ENCODE measurements around the gene BRD7. TPM values are rescaled to one million over a fixed set of nuclear protein-coding genes. Genes with fewer than 3 reads are reported as not detected.
A peak's percentile ranks its signal among the peaks of the same experiment; 100 is the strongest.

The BRD7 gene
- total RNA-seq, 1 experiment from 2014 or later: 81.6 TPM

GRCh38 chr16:50313596-50314478 is 55.0 kb downstream of the BRD7 start:
- no peaks in the 10 kb centered on the region for H3K4me1 ChIP-seq
- H3K36me3 ChIP-seq: peaks cover 46% of the 10 kb centered on the region

GRCh38 chr16:50311891-50312501 is 56.8 kb downstream of the BRD7 start:
- DNase-seq: no peak
- Histone ChIP-seq H3K4me1 (no peaks in the 10 kb centered on the region), H3K36me3 (peaks cover 30% of the 10 kb centered on the region), H3K4me3 (no peak overlapping the region), H3K9me3 (replicated peaks) (no peaks in the 10 kb centered on the region), H3K27me3 (no peaks in the 10 kb centered on the region), H3K27ac (no peak overlapping the region)

More at GRCh38 chr16:50313596-50314478, 55.0 kb downstream of the BRD7 start:
- no peak overlapping the region for H3K4me3 ChIP-seq
- no peaks in the 10 kb centered on the region for H3K9me3 ChIP-seq (replicated peaks)
- H3K27me3 ChIP-seq: no peaks in the 10 kb centered on the region
- no peak for DNase-seq
- no peak overlapping the region for H3K27ac ChIP-seq

- DNase-seq: peak in 1 of 2 experiments; percentile 2
- no peaks in the 10 kb centered on the region for H3K4me1 ChIP-seq
- no peaks in the 10 kb centered on the region for H3K9me3 ChIP-seq (replicated peaks)
- no peak overlapping the region for H3K27ac ChIP-seq
- no peak overlapping the region for H3K4me3 ChIP-seq
- H3K36me3 ChIP-seq: peaks cover 25% of the 10 kb centered on the region
- H3K27me3 ChIP-seq: no peaks in the 10 kb centered on the region
These were observed 57.7 kb downstream of the BRD7 start for GRCh38 chr16:50311134-50311528.

- DNase-seq: no peak
- H3K27ac ChIP-seq: no peak overlapping the region
These were observed 58.3 kb downstream of the BRD7 start for GRCh38 chr16:50310308-50311133.

GRCh38 chr16:50309527-50310307 is 59.1 kb downstream of the BRD7 start:
- Histone ChIP-seq H3K9me3 (replicated peaks) (no peaks in the 10 kb centered on the region), H3K27ac (no peak overlapping the region), H3K4me3 (no peak overlapping the region), H3K36me3 (peaks cover 15% of the 10 kb centered on the region), H3K4me1 (no peaks in the 10 kb centered on the region), H3K27me3 (no peaks in the 10 kb centered on the region)
- DNase-seq: peak in 1 of 2 experiments; percentile 20

More at GRCh38 chr16:50310308-50311133, 58.3 kb downstream of the BRD7 start:
- no peaks in the 10 kb centered on the region for H3K27me3 ChIP-seq
- H3K4me1 ChIP-seq: no peaks in the 10 kb centered on the region
- H3K36me3 ChIP-seq: peaks cover 19% of the 10 kb centered on the region
- no peaks in the 10 kb centered on the region for H3K9me3 ChIP-seq (replicated peaks)
- H3K4me3 ChIP-seq: no peak overlapping the region

GRCh38 chr16:50309156-50309526 is 59.6 kb downstream of the BRD7 start:
- no peaks in the 10 kb centered on the region for H3K4me1 ChIP-seq
- H3K4me3 ChIP-seq: no peak overlapping the region
- no peaks in the 10 kb centered on the region for H3K27me3 ChIP-seq
- H3K9me3 ChIP-seq (replicated peaks): no peaks in the 10 kb centered on the region
- H3K36me3 ChIP-seq: peaks cover 10% of the 10 kb centered on the region
- peak in 1 of 2 experiments; percentile 2 for DNase-seq
- H3K27ac ChIP-seq: no peak overlapping the region

GRCh38 chr16:50308237-50308965 is 60.4 kb downstream of the BRD7 start:
- Histone ChIP-seq H3K27ac (no peak overlapping the region), H3K27me3 (no peaks in the 10 kb centered on the region), H3K4me1 (no peaks in the 10 kb centered on the region)

GRCh38 chr16:50306287-50306686 is 62.5 kb downstream of the BRD7 start:
- no peaks in the 10 kb centered on the region for H3K4me1 ChIP-seq
- no peaks in the 10 kb centered on the region for H3K27me3 ChIP-seq
- no peaks in the 10 kb centered on the region for H3K36me3 ChIP-seq
- no peak overlapping the region for H3K4me3 ChIP-seq
- DNase-seq: no peak
- H3K9me3 ChIP-seq (replicated peaks): no peaks in the 10 kb centered on the region
- H3K27ac ChIP-seq: no peak overlapping the region

More at GRCh38 chr16:50308237-50308965, 60.4 kb downstream of the BRD7 start:
- H3K9me3 ChIP-seq (replicated peaks): no peaks in the 10 kb centered on the region
- H3K36me3 ChIP-seq: peaks cover 7% of the 10 kb centered on the region
- no peak overlapping the region for H3K4me3 ChIP-seq
- peak in 1 of 2 experiments; percentile 1 for DNase-seq

GRCh38 chr16:50305441-50306061 is 63.2 kb downstream of the BRD7 start:
- Histone ChIP-seq H3K27me3 (no peaks in the 10 kb centered on the region), H3K27ac (no peak overlapping the region), H3K9me3 (replicated peaks) (no peaks in the 10 kb centered on the region), H3K36me3 (no peaks in the 10 kb centered on the region), H3K4me1 (no peaks in the 10 kb centered on the region), H3K4me3 (no peak overlapping the region)
- peak in 1 of 2 experiments; percentile 2 for DNase-seq

- Histone ChIP-seq H3K36me3 (no peaks in the 10 kb centered on the region), H3K27me3 (no peaks in the 10 kb centered on the region), H3K27ac (no peak overlapping the region), H3K9me3 (replicated peaks) (no peaks in the 10 kb centered on the region), H3K4me3 (no peak overlapping the region), H3K4me1 (no peaks in the 10 kb centered on the region)
- DNase-seq: no peak
These were observed 64.0 kb downstream of the BRD7 start for GRCh38 chr16:50304467-50305440.

GRCh38 chr16:50303605-50304466 is 65.0 kb downstream of the BRD7 start:
- H3K4me3 ChIP-seq: no peak overlapping the region
- no peak for DNase-seq
- H3K9me3 ChIP-seq (replicated peaks): no peaks in the 10 kb centered on the region
- no peaks in the 10 kb centered on the region for H3K4me1 ChIP-seq
- no peaks in the 10 kb centered on the region for H3K36me3 ChIP-seq
- H3K27me3 ChIP-seq: no peaks in the 10 kb centered on the region
- no peak overlapping the region for H3K27ac ChIP-seq
